NCI-H526 treated with DMSO at 0.1 percent for 48 hours (cell line): ENCODE measurements around the gene TUBGCP3.
A peak's percentile ranks its signal among the peaks of the same experiment; 100 is the strongest.

ENCODE experiments used
- DNase-seq: peaks from one replicate; lab custom pipeline; 2025; lab: John Stamatoyannopoulos, UW

TUBGCP3 gene

DNA sequence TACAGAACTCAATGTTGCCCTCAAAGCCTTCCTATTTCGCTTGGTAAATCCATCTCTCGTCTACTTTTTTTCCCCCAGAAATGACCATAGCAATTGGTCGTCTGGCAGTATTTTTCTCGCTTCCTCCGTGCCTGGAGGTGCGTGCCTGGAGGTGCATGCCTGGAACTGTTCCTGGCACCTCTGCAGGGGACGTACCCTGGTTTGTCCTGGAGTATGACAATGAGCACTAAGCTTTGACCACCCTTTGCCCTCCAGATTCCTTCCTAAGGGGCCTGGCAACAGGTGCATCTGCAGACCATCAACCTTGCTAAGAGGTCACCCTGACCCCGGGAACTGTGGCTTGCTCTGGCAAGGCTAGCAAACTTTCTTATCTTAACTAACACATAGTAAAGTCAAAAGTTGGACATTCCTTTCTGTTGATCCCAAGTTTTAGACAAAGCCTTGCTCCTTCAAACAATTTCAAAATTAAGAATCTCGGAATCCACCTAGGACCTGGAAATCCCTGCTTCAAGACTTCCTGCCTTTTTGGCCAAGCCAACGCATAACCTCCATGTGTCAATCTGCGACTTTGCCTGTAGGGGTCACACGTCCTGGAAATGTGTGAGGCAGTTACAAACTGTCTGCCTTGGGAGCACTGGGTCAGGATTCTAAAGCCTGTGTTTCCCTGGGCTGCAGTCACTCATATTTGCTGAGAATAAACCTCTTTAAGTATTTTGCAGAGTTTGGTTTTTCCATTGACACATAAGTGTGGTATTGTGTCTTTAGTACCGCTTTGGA is 28.8 kb upstream of the TUBGCP3 start:
- DNase-seq: no peak

DNA sequence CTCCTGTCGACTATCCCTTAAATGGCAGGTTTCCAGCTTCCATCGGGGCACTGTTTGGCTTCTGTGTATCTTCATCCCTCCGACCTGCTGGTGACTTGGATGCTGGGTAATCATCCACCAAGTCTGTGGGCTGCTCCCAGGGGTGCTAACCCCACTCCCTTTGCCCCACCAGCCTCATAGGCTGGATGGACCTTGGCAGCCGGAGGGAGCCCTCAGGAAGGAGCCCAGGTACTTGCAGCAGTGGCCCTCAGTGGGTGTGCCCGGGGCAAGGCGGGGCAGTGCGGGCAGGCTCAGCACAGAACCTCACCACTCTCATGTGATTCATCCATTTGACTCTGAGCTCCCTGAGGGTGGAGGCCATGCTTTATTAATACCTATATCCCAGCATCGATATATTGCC is 27.4 kb upstream of the TUBGCP3 start:
- no peak for DNase-seq

DNA sequence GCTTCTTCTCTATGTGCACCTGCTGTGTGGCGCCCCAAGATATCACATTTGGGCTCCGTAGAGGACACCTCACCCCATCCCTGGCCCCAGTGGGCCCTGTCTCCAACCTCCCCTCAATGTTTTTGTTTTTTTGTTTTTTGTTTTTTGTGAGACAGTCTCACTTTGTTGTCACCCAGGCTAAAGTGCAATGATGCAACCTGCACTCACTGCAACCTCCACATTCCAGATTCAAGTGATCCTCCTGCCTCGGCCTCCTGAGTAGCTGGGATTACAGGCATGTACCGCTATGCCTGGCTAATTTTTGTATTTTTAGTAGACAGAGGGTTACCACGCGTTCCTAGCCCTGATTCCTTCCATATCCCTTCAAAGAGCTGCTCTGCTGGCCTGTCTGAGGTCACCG is 26.9 kb upstream of the TUBGCP3 start:
- no peak for DNase-seq

DNA sequence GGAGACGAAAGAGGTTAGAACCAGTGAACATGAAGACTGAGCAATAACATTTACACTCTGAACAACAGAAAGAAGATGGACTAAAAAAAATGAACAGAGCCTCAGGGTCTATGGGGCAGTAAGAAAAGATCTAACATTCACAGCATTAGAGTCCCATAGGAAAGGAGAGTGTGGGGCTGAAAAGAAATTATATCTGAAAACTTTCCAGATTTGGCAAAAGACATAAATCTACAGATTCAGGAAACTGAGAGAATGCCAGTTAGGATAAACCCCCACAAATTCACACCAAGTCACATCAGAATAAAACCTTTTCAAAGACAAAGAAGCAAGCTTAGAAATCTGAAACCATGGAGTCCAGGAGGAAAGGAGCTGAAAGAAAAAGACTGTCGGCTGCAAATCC is 20.3 kb upstream of the TUBGCP3 start:
- no peak for DNase-seq

DNA sequence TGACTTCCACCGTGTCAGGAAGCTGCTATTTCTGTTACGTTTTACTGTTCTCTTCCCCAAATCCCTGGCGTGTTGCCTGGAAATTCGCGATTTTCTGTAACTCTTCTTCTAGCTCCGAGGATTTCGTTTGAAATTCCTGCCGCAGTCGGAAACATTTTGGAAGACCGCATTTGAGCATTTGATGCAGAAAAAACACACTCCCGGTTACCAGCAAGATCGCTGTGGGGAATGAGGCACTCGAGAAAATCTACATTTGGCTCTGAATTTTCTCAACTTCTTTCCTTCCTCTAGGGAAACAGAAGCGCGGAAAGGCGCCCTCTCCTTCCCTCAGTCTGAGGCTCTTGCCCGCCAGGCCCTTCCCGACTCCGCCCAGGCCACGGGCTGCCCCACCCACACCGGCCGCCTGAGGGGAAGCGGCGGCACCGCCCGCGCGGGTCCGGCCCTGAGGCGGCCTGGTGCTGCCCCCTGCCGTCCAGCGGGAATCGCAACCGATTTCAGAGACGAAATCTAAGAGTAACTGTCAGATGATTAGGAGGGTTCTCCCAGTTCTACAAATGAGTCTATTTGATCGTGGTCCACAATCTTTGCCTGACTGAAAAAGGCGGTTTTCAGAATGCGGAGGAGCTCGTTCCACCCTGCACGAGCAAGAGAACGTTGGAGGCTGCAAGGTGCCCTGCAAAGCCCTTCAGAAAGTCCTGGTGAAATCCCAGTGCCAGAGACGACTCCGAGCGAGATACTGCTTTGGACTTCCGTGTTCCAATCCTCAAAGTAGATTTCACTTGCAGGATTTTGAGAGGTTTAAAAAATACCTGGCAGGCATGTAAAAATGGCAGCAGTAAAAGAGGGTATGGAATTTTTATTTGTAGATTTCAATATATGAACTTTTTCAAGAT is 18.4 kb upstream of the TUBGCP3 start:
- DNase-seq: peak; percentile 82

DNA sequence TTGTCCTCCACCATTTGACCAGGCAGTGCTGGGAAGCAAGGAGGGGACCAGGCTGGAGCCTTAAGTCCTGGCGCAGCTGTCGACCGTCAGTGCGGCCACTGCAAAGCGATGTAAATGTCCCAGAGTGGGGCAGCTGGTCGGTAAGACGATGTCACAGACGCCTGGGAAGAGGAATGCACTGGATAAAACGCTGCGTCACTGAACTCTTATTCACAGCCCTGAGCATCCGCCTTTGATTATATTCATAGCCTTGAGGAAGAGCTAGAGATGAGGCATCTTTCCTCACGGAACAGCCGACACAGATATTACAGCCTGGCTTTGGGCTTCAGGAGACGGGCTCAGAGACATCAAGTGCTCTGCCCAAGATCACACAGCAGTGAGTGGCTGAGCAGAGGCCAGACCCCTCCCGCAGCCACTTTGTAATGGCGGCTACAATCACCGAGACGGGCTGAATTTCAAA is 17.6 kb upstream of the TUBGCP3 start:
- DNase-seq: no peak

DNA sequence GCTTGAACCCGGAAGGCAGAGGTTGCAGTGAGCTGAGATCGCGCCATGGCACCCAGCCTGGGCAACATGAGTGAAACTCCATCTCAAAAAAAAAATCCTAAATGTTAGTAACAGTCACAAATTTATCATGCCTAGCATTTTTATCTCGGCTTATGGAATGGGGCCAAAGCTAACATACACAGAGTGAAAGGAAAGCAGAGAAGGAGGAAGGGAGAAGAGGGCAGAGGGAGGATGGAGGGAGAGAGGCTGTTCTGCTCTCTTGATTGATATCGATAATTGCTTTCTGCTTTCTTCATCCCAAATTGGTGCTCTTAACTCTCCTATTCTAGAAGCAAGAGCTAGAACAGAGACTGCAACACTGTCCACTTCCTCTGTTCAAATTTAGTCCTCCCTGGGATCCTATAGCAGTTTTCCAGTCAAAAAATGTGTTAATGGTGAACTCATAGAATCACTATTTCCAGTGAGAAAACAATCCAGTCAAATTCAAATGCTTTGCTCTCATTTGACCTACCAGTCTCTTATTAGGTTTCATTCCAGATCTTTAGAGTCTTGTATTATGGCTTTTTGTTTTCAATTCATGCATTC is 15.8 kb upstream of the TUBGCP3 start:
- DNase-seq: no peak

DNA sequence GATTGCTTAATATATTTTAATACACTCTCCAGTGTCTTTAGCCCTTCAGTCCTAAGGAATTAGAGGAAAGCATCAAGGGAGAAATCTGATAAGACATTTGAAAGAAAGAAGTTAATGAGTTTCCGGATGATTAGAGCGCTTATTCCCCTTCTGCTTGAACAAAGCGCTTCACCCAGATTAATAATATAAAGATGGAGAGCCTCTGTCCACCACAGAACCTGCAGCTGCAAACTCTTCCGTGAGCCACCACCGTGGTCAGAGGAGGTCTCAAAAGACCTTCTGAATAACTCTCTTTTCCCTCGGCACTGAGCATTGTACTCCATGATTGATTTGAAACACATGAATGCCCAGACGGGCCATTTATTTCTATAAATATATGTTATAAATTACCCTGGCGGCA is 14.2 kb upstream of the TUBGCP3 start:
- DNase-seq: no peak

DNA sequence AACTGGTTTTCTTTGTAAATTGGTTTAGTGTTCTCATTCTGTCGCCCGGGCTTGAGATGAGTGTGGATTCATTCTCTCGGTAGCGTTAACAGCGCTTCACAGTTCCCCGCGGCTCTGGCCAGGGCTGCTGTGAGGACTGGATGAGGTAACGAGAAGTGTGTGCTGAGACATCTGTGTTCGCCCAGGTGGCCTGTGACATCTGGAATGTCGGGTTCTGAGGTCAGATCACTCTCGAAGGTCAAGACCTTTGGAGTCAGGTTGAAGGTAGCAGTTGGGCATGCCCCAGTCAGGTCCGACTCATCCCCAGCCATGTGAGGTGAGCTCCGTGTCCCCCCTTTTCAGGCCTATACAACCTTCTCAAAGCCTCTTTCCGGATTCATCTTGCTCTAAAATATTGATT is 13.4 kb upstream of the TUBGCP3 start:
- DNase-seq: no peak

GRCh38 chr13:112596235-112596634 is 8.3 kb upstream of the TUBGCP3 start:
- no peak for DNase-seq

GRCh38 chr13:112592647-112593046 is 4.7 kb upstream of the TUBGCP3 start:
- no peak for DNase-seq

DNA sequence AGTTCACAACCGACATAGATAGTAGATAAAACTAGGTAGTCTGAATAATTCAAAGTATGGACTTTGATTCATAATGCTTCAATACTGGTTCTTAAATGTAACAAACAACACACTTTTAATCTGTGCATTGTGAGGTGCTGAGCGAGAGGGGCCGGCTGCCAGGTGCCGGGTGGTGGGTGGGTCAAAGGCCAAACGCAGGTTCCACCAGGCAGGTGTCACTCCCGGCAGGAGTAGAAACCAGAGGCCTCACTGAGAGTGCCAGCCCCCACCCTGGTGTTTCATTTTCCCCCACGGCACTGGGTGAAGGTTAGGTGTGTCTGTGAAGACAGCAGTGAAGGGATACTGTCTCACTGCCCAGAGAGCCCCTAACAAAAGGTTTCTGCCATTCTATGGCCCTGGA is 4.2 kb upstream of the TUBGCP3 start:
- no peak for DNase-seq

GRCh38 chr13:112588490-112589297 is 741 bp upstream of the TUBGCP3 start:
- no peak for DNase-seq

DNA sequence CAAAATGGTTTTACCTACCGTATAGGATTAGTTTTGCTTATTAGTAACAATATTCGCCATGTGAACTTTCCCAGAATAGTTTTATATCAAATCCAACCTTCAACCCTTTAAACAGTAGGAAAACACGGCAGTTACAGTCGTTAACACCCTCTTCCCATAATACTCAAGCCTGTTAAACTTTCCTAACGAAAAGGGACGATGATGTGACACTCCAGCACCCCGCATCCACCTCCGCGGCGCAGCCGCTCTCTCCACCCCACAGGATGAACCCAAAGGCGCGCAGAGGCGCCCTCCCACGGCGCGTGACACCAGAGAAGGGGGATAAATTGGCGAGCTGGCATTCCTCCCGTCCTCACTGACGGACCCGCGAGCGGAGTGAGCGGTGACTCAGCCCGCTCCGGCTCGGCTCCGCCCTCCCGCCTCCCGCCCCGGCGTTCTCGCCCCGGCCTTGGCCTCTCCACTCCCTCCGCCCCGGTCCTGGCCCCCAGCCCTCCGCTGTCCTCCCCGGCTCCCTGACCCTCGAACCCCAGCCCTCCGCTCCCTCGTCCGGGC is 665 bp downstream of the TUBGCP3 start:
- DNase-seq: peak; percentile 67

DNA sequence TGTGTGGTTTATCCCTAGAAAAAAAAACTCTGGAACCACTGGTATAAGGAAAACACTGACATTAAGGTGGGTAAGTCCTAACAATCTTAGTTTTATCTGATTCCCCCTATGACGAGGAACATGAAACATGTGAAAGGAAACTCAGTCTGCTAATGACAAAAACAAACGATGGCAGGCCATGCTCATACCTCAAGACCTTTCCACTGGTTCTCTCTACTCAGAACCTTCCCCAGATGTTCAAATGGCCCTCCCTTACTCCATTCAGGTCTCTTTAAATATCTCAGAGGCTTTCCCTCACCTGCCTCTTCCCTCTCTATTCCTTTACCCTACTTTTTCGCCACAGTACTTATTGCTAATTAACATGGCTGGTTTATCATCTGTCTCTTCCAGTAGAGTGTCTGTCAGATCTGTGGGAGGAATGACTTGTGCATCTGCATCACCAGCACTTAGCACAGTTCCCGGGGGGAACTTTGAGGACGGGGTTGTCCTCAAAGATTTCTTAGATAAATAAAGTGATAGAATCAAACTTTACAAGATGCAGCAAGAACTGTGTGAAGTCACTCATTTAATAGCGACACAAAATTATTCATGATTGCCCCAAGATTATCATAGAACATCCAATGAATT is 1.5 kb downstream of the TUBGCP3 start:
- DNase-seq: no peak

GRCh38 chr13:112583592-112584277 is 4.2 kb downstream of the TUBGCP3 start:
- DNase-seq: no peak

GRCh38 chr13:112582263-112582662 is 5.7 kb downstream of the TUBGCP3 start:
- no peak for DNase-seq

- no peak for DNase-seq
Observed at GRCh38 chr13:112580912-112581311, 7.0 kb downstream of the TUBGCP3 start.

- no peak for DNase-seq
Observed at GRCh38 chr13:112580211-112580610, 7.7 kb downstream of the TUBGCP3 start.

GRCh38 chr13:112579310-112579843 is 8.6 kb downstream of the TUBGCP3 start:
- no peak for DNase-seq
